ENCODE measurements around the gene ADAM10.

- TF ChIP-seq CTCF (IDR thresholded peaks at IDR 0.05; ENCODE audit: control extremely low read depth in 1 of 3, insufficient read depth in 1 of 3, low read depth in 1 of 3, low read length in 3 of 3), result no peak
- no peak for TF ChIP-seq ATF2 (IDR thresholded peaks at IDR 0.05; ENCODE audit: low read length)
- TF ChIP-seq RFX5 (IDR thresholded peaks at IDR 0.05; ENCODE audit: borderline replicate concordance, low read depth, low read length), result no peak
- no peak for TF ChIP-seq POLR2A (IDR thresholded peaks at IDR 0.05; ENCODE audit: control extremely low read depth in 1 of 2, low read depth in 2 of 2, low read length in 2 of 2)
- TF ChIP-seq ATF3 (IDR thresholded peaks at IDR 0.05; ENCODE audit: insufficient read depth, low read depth, low read length), result no peak
- no peak for TF ChIP-seq POLR2AphosphoS5 (IDR thresholded peaks at IDR 0.05; ENCODE audit: low read depth, low read length)
- no peak for TF ChIP-seq KDM5A (IDR thresholded peaks at IDR 0.05; ENCODE audit: low read length)
Observed at GRCh38 chr15:58701376-58701775, 48.1 kb downstream of the ADAM10 start.

All from H1 (cell line).